GM21786 (cell line): ENCODE data around the gene ABHD2.
"Not testable (repeated sequence)": the region's sequence is repeated elsewhere in the genome, so short reads cannot be mapped to it uniquely, and the experiment has no call there.

ENCODE experiments used
- ATAC-seq: cut with Tn5 transposase; IDR thresholded peaks from one replicate; pipeline ENCODE4 v1.9.1; 2021; ENCODE audit not compliant: unreplicated experiment

The ABHD2 gene

GRCh38 chr15:89119489-89120478 is 31.5 kb downstream of the ABHD2 start:
- ATAC-seq, result no peak

- not testable (repeated sequence) for ATAC-seq
Measured at GRCh38 chr15:89120479-89121000, 32.3 kb downstream of the ABHD2 start.

- no peak for ATAC-seq
Measured at GRCh38 chr15:89121414-89121813, 33.2 kb downstream of the ABHD2 start.

GRCh38 chr15:89122505-89123180 is 34.4 kb downstream of the ABHD2 start:
- ATAC-seq, result no peak

- no peak for ATAC-seq
Measured at GRCh38 chr15:89123181-89123525, 34.9 kb downstream of the ABHD2 start.

GRCh38 chr15:89125088-89125826 is 37.0 kb downstream of the ABHD2 start:
- ATAC-seq, result no peak

- ATAC-seq, result no peak
Measured at GRCh38 chr15:89126009-89126408, 37.8 kb downstream of the ABHD2 start.

GRCh38 chr15:89127054-89127702 is 38.9 kb downstream of the ABHD2 start:
- ATAC-seq, result no peak

GRCh38 chr15:89128320-89129122 is 40.3 kb downstream of the ABHD2 start:
- ATAC-seq, result no peak

GRCh38 chr15:89129123-89129815 is 41.0 kb downstream of the ABHD2 start:
- ATAC-seq, result no peak

- ATAC-seq, result no peak
Measured at GRCh38 chr15:89129816-89130134, 41.5 kb downstream of the ABHD2 start.

GRCh38 chr15:89130201-89130600 is 41.9 kb downstream of the ABHD2 start:
- ATAC-seq, result peak; percentile 63

GRCh38 chr15:89131731-89132130 is 43.5 kb downstream of the ABHD2 start:
- no peak for ATAC-seq

- ATAC-seq, result no peak
Measured at GRCh38 chr15:89132611-89133507, 44.6 kb downstream of the ABHD2 start.

- not testable (repeated sequence) for ATAC-seq
Measured at GRCh38 chr15:89135387-89136077, 47.3 kb downstream of the ABHD2 start.

- ATAC-seq, result no peak
Measured at GRCh38 chr15:89136078-89136806, 48.0 kb downstream of the ABHD2 start.
